OCI-LY1 (cell line): ENCODE measurements around the gene DLEU7.

Source experiments
- EZH2 ChIP-seq: fragments of 200-600 bp; sonication (generic), shearing (Covaris generic); IDR thresholded peaks from 2 replicates; pipeline ENCODE4 v1.8.0; 2017; ENCODE audit warnings: borderline replicate concordance, mixed run types, mild to moderate bottlenecking, antibody characterized with exemption, low read length, moderate library complexity, mixed read lengths
- TF ChIP-seq, protein P1 (sequence below): fragments of 200-600 bp; sonication (generic), shearing (Covaris generic); IDR thresholded peaks from 2 replicates; pipeline ENCODE4 v1.5.1; 2017; ENCODE audit warnings: mild to moderate bottlenecking, antibody characterized with exemption, low read length, moderate library complexity, mixed read lengths

DNA sequence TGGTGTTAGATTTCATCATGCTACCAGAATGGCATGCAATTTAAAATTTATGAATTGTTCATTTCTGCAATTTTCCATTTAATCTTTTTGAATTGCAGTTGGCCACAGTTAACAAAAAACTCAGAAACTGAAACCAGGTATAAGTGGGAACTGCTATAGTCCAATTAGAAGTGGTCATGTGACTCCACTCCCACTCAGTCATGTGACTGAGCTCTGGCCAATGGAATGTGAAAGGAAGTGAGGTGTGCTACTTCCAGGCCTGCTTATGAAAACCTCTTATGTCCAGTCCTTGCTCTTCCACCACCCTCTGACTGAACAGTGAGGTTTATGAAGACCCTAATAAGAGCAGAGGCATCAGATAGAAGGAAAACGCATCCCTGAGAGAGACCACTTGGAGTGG, 47.0 kb downstream of the DLEU7 start:
- TF ChIP-seq, protein P1, sequence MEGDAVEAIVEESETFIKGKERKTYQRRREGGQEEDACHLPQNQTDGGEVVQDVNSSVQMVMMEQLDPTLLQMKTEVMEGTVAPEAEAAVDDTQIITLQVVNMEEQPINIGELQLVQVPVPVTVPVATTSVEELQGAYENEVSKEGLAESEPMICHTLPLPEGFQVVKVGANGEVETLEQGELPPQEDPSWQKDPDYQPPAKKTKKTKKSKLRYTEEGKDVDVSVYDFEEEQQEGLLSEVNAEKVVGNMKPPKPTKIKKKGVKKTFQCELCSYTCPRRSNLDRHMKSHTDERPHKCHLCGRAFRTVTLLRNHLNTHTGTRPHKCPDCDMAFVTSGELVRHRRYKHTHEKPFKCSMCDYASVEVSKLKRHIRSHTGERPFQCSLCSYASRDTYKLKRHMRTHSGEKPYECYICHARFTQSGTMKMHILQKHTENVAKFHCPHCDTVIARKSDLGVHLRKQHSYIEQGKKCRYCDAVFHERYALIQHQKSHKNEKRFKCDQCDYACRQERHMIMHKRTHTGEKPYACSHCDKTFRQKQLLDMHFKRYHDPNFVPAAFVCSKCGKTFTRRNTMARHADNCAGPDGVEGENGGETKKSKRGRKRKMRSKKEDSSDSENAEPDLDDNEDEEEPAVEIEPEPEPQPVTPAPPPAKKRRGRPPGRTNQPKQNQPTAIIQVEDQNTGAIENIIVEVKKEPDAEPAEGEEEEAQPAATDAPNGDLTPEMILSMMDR = no peak
- no peak for TF ChIP-seq EZH2
